GM21786 (cell line): ENCODE measurements around the gene FJX1.

Source experiments
- ATAC-seq: cut with Tn5 transposase; IDR thresholded peaks from one replicate; pipeline ENCODE4 v1.9.1; 2021; ENCODE audit not compliant: unreplicated experiment

The FJX1 gene

DNA sequence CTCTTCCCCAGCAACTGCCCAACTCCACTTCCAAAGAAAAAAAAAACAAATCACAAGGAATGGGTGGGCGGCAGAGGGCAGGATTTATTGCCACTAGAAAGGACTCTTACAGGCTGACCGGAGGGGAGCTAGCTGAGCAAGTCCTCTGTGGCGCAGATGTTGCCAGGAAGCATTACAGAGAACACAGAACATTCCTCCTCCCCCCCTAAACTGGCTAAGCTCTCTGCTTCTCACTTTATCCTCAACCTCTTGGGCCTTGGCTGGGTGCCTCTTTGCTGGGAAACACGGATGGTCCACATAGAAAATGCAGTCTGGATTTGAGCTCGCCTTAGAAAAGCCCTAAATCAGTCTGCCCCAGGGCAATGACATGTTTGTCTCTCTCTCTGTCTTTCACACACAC is 12.6 kb upstream of the FJX1 start:
- ATAC-seq, result no peak

DNA sequence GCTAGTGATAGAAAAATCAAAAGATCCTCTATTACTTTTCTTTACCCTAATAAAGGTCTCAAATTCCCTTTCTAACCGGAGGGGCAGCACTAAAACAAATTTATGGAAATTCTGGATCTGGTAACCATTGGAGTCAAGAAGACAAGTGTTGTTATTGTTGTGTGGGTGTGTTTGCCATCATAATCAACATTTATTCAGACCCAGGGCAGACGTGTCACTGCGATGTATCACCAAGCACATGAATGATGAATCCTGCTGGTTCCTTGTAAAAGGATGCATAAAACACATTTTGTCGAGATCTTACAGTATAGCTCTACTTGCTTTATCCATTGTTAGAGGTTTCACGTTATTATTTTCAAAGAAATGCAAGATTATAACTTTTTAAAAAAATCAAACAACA is 12.1 kb upstream of the FJX1 start:
- ATAC-seq, result no peak

DNA sequence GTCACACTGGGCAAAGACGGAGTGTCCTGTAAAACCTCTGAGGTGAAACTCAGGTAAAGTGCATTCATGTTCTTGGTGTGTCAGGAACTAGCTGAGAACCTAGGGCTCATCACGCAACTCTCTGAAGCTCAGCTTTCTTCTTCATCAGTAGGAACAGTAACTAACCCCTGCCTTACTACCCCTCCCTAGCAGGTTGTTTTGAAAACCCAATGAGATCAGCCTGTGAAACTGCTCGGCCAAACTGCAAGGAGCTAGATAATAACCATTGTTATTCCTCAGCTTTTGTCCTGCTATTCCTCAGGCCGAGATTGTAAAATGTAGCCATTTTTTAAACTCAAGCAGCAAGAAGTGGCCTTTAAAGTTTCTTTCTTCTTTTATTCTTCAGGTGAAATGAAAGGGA is 9.8 kb upstream of the FJX1 start:
- ATAC-seq, result no peak

DNA sequence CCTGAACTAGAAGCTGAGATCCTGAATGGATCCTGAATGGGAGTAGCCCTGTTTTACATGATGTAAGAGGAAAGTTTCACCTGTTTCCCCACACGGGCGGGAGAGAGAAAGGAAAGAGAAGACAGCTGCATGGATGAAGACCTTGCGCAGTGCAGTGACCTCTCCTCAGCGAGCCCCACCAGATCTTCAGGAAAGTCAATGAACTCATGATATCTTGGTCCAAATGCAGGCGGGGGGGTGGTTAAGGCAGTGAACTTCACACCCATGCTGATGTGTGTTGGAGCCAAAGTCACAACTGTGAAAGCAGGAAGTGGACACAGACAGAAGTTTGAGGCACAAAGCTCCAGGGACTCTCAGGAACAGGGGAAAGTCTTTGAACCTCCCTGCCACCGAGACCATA is 8.6 kb upstream of the FJX1 start:
- no peak for ATAC-seq

- no peak for ATAC-seq
These were observed 7.6 kb upstream of the FJX1 start for GRCh38 chr11:35610631-35611030.

DNA sequence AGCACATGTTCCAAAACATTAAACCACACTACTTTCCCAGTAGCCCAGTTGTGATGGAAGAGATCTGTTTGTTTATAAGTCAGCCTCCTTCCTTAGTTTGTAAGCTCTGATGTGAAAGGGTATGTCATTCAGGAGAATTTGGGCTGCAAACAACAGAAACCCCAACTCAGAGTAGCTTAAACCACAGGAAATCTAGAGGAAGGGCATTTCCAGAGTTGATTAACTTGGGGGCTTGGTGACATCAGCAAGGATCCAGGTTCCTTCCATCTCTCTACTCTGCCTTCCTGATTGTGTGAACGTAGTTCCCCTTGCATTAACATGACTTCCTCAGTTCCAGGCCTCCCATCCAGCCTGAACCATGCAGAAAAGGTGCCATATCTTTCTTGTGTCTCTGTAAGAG is 6.5 kb upstream of the FJX1 start:
- no peak for ATAC-seq

DNA sequence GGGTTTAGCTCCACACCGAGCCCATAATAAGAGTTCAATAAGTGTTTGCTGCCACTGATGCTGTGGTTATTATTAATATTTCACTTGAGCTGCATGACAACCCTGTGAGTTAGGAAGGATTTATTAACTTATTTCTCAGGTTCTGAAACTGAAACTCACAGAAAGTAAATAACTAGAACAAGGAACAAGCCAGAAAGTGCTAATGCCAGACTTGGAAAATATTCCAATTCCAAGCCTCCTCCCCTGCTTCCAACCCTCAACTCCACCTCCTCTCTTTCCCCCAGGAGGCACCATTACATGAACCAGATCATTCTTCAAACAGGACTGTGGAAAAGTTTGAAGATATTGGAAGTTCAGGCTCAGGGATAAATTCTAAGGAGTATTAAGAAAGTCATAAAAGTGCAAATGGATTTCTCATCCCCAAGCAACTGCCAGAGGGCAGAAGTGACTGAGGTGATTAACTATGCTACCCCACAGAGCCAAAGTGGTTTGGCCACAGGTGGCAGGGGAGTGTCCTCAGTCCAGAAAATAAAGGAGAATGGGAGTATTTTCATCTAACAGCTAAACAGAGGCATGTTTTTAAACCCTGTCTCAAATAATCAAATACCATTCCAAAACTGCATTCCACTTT is 3.2 kb upstream of the FJX1 start:
- ATAC-seq, result no peak

- no peak for ATAC-seq
These were observed 2.0 kb upstream of the FJX1 start for GRCh38 chr11:35615921-35616900.

- no peak for ATAC-seq
These were observed 959 bp upstream of the FJX1 start for GRCh38 chr11:35617316-35617686.

DNA sequence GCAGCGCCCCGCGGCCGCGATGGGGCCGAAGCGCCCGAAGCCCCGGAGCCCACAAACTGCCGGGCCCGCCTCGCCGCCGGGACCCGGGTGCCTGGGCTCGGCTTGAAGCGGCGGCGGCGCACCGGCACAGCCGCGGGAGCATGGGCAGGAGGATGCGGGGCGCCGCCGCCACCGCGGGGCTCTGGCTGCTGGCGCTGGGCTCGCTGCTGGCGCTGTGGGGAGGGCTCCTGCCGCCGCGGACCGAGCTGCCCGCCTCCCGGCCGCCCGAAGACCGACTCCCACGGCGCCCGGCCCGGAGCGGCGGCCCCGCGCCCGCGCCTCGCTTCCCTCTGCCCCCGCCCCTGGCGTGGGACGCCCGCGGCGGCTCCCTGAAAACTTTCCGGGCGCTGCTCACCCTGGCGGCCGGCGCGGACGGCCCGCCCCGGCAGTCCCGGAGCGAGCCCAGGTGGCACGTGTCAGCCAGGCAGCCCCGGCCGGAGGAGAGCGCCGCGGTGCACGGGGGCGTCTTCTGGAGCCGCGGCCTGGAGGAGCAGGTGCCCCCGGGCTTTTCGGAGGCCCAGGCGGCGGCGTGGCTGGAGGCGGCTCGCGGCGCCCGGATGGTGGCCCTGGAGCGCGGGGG is 346 bp downstream of the FJX1 start:
- ATAC-seq, result peak; percentile 35

DNA sequence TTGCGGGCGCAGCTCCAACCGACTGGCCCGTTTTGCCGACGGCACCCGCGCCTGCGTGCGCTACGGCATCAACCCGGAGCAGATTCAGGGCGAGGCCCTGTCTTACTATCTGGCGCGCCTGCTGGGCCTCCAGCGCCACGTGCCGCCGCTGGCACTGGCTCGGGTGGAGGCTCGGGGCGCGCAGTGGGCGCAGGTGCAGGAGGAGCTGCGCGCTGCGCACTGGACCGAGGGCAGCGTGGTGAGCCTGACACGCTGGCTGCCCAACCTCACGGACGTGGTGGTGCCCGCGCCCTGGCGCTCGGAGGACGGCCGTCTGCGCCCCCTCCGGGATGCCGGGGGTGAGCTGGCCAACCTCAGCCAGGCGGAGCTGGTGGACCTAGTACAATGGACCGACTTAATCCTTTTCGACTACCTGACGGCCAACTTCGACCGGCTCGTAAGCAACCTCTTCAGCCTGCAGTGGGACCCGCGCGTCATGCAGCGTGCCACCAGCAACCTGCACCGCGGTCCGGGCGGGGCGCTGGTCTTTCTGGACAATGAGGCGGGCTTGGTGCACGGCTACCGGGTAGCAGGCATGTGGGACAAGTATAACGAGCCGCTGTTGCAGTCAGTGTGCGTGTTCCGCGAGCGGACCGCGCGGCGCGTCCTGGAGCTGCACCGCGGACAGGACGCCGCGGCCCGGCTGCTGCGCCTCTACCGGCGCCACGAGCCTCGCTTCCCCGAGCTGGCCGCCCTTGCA is 1.0 kb downstream of the FJX1 start:
- ATAC-seq, result peak; percentile 28

GRCh38 chr11:35619855-35620640 is 1.8 kb downstream of the FJX1 start:
- ATAC-seq, result no peak

GRCh38 chr11:35620795-35621194 is 2.5 kb downstream of the FJX1 start:
- no peak for ATAC-seq

GRCh38 chr11:35621620-35622019 is 3.4 kb downstream of the FJX1 start:
- ATAC-seq, result no peak

GRCh38 chr11:35622070-35622469 is 3.8 kb downstream of the FJX1 start:
- ATAC-seq, result no peak

DNA sequence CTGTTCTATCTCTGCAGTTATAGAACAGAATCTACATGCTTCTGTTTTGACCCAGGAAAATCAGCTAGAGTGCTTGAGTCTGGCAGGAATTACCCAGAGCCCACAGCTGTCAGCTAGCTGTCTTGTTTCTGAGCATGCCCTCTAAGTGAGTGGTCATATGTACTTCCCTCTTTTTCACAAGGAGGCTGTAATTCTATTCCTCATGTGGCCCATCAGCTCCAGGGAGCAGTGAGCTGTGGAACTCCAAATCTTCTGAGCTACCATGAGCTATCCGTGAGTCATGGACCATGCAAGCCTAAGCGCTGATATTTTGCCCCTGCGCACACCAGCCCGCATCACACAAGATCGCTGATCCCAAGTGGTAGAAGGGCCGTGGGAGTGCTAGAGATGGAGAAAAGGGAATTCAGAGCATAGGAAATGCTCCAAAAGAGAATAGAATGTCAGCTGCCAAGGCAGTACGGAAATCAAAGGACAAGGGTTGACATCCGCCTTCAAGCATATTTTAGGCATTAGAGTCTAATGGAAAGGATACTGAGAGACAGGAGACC is 5.4 kb downstream of the FJX1 start:
- ATAC-seq, result no peak

DNA sequence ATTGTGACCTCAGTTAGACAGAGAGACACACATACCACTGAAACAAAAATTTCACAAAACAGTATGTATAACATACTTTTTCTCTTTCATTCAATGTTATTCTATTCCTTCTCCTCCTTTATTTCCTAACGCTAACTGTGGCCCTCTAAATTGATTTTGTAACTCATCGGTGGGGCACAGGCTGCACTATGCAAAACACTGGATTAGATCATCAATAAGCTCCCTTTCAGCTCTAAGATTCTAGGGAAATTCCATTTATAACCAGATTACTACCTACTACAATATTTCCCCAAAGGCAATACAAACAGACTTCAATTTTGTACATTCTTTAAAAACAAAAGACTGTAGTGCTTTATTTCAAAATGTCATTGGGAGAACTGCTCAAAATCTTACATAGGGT is 6.1 kb downstream of the FJX1 start:
- no peak for ATAC-seq

GRCh38 chr11:35624781-35625180 is 6.5 kb downstream of the FJX1 start:
- no peak for ATAC-seq

GRCh38 chr11:35626501-35626900 is 8.2 kb downstream of the FJX1 start:
- ATAC-seq, result no peak

DNA sequence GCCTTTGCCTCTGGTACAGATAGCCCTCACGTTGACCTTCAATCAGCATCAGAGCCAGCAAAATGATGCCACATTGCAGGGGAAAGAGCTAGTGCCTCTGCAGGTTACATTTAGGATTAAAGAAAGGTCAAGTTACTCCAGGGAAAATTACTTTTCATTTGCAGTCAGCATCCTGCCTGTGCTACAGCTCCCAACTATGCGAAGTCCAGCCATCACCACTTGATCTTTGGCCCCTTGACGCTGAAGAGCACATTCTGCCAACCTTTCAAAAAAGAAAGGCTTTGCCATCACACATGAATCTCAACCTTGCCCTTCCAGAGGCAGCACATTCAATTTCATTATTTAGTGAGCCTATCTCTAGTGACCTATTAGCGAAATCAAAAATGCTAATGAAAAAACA is 11.3 kb downstream of the FJX1 start:
- no peak for ATAC-seq
